NCI-H526 treated with DMSO at 0.1 percent for 48 hours (cell line): ENCODE results near the gene SLC4A5.

ENCODE experiments used
- DNase-seq: peaks from one replicate; lab custom pipeline; 2025; lab: John Stamatoyannopoulos, UW

Gene SLC4A5, protein sequence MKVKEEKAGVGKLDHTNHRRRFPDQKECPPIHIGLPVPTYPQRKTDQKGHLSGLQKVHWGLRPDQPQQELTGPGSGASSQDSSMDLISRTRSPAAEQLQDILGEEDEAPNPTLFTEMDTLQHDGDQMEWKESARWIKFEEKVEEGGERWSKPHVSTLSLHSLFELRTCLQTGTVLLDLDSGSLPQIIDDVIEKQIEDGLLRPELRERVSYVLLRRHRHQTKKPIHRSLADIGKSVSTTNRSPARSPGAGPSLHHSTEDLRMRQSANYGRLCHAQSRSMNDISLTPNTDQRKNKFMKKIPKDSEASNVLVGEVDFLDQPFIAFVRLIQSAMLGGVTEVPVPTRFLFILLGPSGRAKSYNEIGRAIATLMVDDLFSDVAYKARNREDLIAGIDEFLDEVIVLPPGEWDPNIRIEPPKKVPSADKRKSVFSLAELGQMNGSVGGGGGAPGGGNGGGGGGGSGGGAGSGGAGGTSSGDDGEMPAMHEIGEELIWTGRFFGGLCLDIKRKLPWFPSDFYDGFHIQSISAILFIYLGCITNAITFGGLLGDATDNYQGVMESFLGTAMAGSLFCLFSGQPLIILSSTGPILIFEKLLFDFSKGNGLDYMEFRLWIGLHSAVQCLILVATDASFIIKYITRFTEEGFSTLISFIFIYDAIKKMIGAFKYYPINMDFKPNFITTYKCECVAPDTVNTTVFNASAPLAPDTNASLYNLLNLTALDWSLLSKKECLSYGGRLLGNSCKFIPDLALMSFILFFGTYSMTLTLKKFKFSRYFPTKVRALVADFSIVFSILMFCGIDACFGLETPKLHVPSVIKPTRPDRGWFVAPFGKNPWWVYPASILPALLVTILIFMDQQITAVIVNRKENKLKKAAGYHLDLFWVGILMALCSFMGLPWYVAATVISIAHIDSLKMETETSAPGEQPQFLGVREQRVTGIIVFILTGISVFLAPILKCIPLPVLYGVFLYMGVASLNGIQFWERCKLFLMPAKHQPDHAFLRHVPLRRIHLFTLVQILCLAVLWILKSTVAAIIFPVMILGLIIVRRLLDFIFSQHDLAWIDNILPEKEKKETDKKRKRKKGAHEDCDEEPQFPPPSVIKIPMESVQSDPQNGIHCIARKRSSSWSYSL

GRCh38 chr2:74343316-74343715 is at the start of gene SLC4A5:
TSS of gene SLC4A5 (minus strand) at chr2:74343416. CDS start at chr2:74315023, 28,393 bp downstream.
- DNase-seq, result no peak

DNA sequence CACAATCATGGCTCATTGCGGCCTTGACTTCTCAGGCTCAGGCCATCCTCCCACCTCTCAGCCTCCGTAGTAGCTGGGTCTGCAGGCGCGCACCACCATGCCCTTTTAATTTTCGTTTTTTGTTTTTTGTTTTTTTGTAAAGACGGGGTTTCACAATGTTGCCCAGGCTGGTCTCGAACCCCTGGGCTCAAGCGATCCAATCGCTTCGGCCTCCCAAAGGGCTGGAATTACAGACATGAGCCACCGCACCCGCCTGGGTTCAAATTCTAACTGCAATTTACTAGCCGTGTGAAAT is 49.2 kb upstream of the SLC4A5 start:
- no peak for DNase-seq

DNA sequence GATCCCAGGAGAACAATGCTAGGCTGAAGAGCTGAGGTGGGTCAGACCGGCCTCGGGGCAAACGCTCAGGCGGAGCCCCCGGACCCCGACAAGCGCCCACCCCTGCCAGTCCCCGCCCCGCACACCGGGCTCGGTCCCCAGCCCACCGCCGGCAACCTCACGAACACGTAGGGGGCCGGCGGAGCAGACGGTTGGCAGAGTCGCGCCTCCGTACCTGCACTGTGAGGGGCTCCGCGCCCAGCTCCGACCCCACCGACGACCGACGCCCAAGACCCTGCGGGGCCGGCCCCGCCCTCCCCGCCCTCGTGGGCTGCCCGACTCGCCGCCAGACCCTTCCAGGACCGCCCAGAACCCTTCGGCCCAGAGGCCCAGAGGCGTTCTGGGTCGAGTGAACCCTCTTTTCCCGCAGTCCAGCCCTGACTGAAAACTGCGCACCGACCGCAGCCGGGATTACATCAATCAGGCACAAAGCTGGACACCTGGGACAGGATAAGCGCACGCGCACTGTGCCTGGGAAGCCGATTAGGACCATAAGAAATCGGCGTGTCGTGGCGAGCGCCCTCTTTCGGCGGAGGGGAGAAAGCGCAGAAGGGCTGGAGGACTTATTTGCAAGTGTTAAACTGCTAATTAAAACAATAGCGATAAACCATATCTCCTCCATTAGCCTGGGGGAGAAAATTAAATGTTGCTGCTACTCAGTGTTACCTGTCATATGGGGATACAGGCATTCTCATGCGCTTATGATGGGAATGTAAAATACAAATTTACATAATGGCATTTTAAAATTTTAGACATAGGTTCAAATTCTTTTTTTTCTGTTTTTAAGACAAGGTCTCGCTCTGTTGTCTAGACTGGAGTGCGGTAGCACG is 48.6 kb upstream of the SLC4A5 start:
- peak; percentile 85 for DNase-seq

DNA sequence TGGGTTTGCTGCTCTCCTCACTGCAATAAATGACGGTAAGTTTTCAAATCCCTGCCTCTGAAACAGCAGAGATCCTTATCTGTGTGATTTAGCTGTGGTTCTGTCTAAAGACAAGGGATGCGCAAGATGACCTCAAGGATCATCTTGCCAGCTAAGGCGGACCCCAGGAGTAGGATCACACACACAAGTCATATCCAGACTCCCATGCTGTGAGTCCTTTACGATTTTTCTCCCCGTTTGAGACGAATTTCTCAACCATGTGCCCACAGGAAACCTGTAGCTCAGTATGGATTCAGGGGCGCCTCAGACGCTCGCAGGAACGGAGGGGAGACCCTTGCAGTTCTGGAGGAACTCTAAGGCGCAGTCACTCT is 48.0 kb upstream of the SLC4A5 start:
- DNase-seq, result no peak

- DNase-seq, result no peak
These were observed 47.4 kb upstream of the SLC4A5 start for GRCh38 chr2:74390606-74391005.

DNA sequence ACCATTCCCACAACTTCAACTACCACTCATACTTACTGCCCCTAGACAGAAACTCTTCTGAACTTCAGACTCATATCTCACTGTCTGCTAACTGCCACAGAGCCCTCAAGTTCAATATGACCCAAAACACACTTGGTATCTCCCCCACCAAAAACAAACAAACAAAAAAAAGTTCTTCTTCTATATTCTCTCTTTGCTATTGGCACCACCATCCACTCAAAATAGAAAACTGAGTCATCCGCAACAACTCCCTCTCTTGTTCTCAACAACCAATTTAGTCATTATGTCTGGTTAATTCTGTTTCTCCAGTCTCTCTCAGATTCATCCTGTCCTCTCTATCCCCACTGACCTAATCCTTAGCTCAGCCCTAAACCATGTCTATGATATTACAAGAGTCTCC is 44.1 kb upstream of the SLC4A5 start:
- DNase-seq, result no peak

GRCh38 chr2:74385396-74385795 is 42.2 kb upstream of the SLC4A5 start:
- DNase-seq, result no peak

- DNase-seq, result no peak
These were observed 40.8 kb upstream of the SLC4A5 start for GRCh38 chr2:74384051-74384450.

GRCh38 chr2:74383254-74383653 is 40.0 kb upstream of the SLC4A5 start:
- DNase-seq, result no peak

DNA sequence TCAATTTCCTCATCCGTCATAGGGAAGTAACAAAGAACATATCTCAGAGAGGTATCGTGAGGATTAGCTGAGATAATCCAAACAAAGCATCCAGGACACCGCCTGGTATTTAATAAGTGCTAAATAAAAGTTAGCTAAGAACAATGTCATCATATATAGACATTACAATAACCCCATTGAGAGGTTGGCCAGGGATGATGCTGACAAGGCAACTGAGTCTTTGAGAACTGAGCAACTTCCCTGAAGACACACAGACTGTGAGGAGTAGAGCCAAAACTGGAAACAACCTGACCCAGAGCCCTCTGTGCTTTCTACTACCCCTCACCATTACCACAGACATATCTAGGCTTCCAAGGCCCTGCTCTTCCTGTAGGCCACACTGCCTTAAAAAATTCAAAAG is 38.5 kb upstream of the SLC4A5 start:
- no peak for DNase-seq

DNA sequence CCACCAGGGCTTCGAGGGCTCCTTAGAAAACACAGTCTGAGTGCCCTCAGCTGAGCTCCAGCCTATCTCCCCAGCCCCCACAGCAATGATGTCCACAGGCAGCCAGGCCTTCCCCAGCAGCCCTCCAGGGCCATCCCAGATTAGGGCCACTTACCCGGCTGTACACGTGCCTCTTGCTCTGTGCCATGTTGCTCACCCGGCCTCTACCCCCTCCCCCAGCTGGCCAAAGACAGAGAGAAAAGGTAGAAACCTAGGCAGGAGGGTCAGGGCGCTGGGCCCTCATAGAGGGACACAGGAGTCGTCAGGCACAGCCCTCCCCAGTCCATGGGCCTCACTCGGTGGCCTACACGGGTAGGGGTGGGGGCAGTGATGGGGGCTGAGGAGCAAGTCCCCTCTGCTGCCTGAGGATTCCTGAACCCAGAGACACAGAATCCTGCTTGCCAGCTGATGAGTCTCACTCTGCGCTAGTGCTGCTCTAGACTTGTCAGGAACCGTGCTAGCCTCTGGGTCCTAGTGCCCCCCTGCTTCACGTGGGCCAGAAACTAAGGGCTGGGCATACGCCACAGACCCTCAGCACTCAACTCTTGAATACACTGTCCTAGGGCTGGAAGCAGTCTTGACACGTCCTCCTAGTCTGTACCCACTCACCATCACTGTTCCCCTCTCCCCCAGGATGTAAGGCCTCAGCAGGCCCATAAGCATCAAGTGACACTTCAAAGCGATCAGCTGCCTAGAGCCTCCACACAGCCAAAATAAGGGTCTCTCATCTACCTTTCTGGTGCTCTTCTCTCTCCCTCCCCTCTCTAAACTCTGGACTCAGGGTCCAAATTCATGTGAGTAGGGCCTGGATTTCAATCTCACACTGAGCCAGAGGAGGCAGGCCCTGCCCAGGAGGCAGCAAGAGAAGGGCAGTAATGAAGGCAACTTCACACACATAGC is 36.9 kb upstream of the SLC4A5 start, which contains the start of gene DCTN1:
TSS of gene DCTN1 (minus strand) at position 461 of the 939 bp plus-strand sequence. CDS start at position 187, 274 bp downstream.
- DNase-seq, result no peak

DNA sequence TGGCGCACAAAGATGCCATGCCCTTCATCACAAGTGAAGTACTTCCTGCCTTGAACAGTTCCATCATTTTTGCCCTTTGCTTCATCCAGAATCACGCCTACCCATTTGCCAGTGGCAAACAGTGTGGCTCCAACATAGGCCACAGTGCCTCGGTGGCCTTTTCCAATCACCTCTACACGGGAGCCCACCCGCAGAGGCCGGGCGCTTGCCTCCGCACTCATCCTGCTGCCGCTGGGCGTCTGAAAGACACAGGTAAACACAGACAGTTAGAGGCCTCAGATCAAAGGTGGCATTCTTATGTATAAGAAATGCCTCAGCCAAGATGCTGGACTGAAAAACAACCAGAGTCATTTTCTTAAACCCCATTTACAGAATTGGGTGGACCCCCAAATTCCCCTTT is 34.8 kb upstream of the SLC4A5 start:
- DNase-seq, result no peak

GRCh38 chr2:74375838-74376237 is 32.6 kb upstream of the SLC4A5 start:
- no peak for DNase-seq

DNA sequence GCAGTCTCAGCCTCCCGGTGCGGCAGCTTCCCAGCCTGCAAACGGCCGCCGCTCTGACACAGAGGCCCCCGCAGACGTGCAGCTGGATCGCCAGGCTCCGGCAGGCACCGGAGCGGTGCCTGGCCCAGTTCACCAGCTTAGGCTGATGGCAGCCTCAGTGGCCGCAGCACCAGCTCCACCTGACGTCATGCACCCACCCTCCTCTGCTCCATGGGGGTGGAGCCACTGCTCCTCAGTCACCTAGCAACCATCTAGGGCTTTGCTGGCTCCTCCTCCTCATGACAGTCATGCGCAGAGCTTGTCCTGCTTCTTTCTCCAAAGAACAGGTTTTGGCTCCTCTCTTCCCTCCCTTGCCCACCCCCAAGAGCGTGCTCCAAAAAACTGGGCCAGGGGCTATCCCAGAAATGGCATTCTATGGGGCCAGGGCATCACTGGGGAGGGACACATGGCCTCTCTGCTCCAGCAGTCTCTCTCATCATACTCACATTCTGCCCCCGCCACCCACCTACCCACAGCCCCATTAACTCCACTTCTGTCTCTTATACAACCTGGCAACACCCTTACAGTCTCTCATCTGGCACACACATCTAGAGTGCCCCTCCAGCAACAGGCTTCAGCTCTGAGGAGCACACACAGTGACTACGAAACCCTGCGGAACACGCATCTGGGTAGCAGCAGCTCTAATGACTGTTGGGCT is 31.4 kb upstream of the SLC4A5 start:
- peak; percentile 67 for DNase-seq

GRCh38 chr2:74373985-74374384 is 30.8 kb upstream of the SLC4A5 start:
- no peak for DNase-seq

- peak; percentile 83 for DNase-seq
These were observed 30.0 kb upstream of the SLC4A5 start for GRCh38 chr2:74373221-74373676.

GRCh38 chr2:74372674-74373073 is 29.5 kb upstream of the SLC4A5 start:
- no peak for DNase-seq

DNA sequence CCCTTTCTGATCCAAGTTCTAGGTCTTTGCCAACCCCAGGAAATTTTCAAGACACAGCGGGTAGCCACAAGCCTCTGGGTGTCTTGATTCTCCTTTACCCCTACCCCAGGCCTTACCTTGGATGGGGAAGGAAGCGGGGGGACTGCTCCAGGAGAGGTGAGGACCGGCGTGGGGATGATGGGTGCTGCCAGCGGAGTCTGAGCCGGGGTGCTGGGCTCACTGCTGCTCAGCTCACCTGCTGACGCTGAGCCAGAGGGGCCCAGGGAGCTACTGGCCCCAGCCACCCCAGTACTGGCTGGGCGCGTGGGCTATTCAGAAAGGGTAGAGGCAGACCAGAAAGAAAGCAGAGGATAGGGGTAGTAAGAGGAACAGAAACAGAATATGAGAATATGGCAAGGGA is 28.2 kb upstream of the SLC4A5 start:
- no peak for DNase-seq

- no peak for DNase-seq
These were observed 26.8 kb upstream of the SLC4A5 start for GRCh38 chr2:74369976-74370375.

GRCh38 chr2:74368499-74368898 is 25.3 kb upstream of the SLC4A5 start:
- no peak for DNase-seq
